Memory B cell (primary cell): ENCODE results near the gene ELMO1.

Experiments used
- ATAC-seq: fragments of 150-1000 bp; cut with Tn5 transposase; 2 replicates; pipeline ENCODE4 v1.10.0; 2021; ENCODE audit warnings: low read depth, mild to moderate bottlenecking, moderate library complexity
- DNase-seq, 2 donors: peaks; one replicate each; pipeline ENCODE4 v3.0.0; 2022; ENCODE audit warnings: low spot score in 2 of 2
- H3K27ac Mint-ChIP-seq: one replicate; pipeline ENCODE4 v1.8.0; 2022; ENCODE audit warnings: mild to moderate bottlenecking, moderate library complexity, mixed read lengths
- H3K27me3 Mint-ChIP-seq: one replicate; pipeline ENCODE4 v1.8.0; 2022; ENCODE audit warnings: mixed read lengths
- H3K36me3 Mint-ChIP-seq: one replicate; pipeline ENCODE4 v1.8.0; 2022; ENCODE audit warnings: mild to moderate bottlenecking, mixed read lengths
- H3K4me1 Mint-ChIP-seq: one replicate; pipeline ENCODE4 v1.8.0; 2022; ENCODE audit warnings: mixed read lengths
- H3K4me3 Mint-ChIP-seq: one replicate; pipeline ENCODE4 v1.8.0; 2022; ENCODE audit warnings: mild to moderate bottlenecking, moderate library complexity, mixed read lengths
- H3K9me3 Mint-ChIP-seq: one replicate; pipeline ENCODE4 v1.8.0; 2022; ENCODE audit warnings: mixed read lengths

Gene ELMO1

DNA sequence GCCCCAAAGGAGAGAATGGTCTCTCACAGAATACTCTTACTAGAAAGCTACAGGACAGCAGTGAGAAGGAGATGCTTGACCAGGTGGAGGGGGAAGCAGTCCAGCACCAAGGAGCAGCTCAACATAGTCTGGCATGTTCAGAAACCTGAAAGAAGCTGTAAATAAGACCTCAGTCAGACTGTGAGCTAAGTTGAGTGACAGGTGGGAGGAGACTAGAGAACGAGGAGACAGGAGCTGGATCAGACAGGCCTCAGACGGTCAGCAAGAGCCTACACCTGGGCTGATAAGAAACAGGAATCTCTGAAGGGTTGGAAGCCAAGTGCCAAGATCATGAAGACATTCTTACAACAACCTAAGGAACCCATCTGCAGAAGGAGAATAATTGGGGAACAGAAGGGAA, 54.5 kb downstream of the ELMO1 start:
- Mint-ChIP-seq H3K36me3 (peaks cover 8% of the 10 kb centered on the region), H3K4me3 (peak overlapping the region; percentile 33), H3K27ac (peak overlapping the region; percentile 88), H3K27me3 (no peaks in the 10 kb centered on the region), H3K9me3 (no peaks in the 10 kb centered on the region), H3K4me1 (peaks cover 72% of the 10 kb centered on the region)
- no peak for DNase-seq
- no peak for ATAC-seq

- peaks cover 8% of the 10 kb centered on the region for H3K36me3 Mint-ChIP-seq
- no peak overlapping the region for H3K4me3 Mint-ChIP-seq
- ATAC-seq (no peak), DNase-seq (no peak)
- H3K4me1 Mint-ChIP-seq, result peaks cover 66% of the 10 kb centered on the region
- no peaks in the 10 kb centered on the region for H3K9me3 Mint-ChIP-seq
- H3K27me3 Mint-ChIP-seq, result no peaks in the 10 kb centered on the region
- H3K27ac Mint-ChIP-seq, result peak overlapping the region; percentile 88
Measured at GRCh38 chr7:37393476-37393875, 55.2 kb downstream of the ELMO1 start.

DNA sequence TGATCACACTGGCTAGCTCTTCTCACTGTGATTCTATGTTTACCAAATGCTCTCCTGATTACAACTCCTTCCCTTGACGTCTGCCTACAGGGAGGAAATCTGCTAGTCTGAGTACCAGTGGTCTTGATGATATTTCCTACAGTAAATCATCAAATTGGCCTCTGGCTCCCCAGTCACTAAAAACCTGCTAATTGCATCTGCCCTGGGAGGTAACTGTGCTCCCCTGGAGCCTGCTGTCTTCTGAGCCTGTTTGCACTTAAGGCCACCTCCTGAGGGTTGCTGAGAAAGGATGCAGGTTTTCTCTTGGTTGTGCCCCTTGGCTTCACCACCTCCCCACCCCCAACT, 56.0 kb downstream of the ELMO1 start:
- no peak for DNase-seq
- Mint-ChIP-seq H3K36me3 (peaks cover 8% of the 10 kb centered on the region), H3K27me3 (no peaks in the 10 kb centered on the region), H3K4me1 (peaks cover 59% of the 10 kb centered on the region), H3K27ac (peak overlapping the region; percentile 65), H3K4me3 (peak overlapping the region; percentile 3), H3K9me3 (no peaks in the 10 kb centered on the region)
- no peak for ATAC-seq

- Mint-ChIP-seq H3K9me3 (no peaks in the 10 kb centered on the region), H3K36me3 (peaks cover 8% of the 10 kb centered on the region), H3K4me1 (peaks cover 55% of the 10 kb centered on the region), H3K4me3 (peak overlapping the region; percentile 3), H3K27me3 (no peaks in the 10 kb centered on the region), H3K27ac (peak overlapping the region; percentile 65)
- DNase-seq (peak in 1 of 2 donors; percentile 3), ATAC-seq (peak; percentile 64)
Measured at GRCh38 chr7:37391791-37392672, 56.6 kb downstream of the ELMO1 start.

DNA sequence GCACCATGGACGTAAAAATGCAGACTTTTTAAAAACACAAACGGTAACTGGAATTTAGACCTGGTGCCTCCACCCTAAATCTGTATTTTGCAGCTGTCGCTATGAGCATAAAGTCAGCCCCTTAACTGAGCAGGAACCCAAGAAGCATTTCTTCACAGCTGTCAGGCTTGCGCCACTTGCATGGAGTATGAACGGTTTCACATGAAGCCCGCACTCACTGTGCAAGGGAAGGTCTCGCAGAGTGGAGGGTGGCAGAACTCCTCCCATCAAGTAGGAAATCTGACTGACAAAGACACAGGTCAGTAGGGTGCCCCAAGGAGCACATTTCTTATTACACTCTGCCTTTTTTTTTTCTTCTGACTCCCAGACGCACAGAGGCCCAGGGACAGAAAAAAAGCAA, 58.5 kb downstream of the ELMO1 start:
- DNase-seq (no peak), ATAC-seq (no peak)
- H3K9me3 Mint-ChIP-seq, result no peaks in the 10 kb centered on the region
- no peak overlapping the region for H3K4me3 Mint-ChIP-seq
- H3K4me1 Mint-ChIP-seq, result peaks cover 48% of the 10 kb centered on the region
- no peaks in the 10 kb centered on the region for H3K27me3 Mint-ChIP-seq
- peaks cover 10% of the 10 kb centered on the region for H3K36me3 Mint-ChIP-seq
- no peak overlapping the region for H3K27ac Mint-ChIP-seq

DNA sequence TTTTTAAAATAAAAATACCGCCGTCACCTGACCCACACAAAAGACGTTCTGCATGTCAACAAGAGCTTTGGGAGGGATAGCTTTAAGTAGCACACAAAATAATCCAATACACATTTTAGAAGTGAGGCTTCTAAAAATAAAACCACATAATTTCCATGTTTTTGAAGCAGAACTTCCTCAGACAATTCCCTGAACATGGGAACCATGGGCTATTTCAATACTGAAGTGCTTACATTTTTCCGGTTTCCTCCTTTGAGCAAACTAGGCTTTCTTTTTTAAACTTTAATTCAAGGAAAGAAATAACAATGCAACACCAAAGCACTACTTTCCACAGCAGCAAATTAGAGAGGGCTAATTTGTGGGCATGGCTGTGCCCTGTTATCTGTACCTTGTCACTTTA, 59.9 kb downstream of the ELMO1 start:
- peaks cover 37% of the 10 kb centered on the region for H3K4me1 Mint-ChIP-seq
- peaks cover 6% of the 10 kb centered on the region for H3K36me3 Mint-ChIP-seq
- no peaks in the 10 kb centered on the region for H3K27me3 Mint-ChIP-seq
- ATAC-seq (no peak), DNase-seq (no peak)
- no peaks in the 10 kb centered on the region for H3K9me3 Mint-ChIP-seq
- no peak overlapping the region for H3K27ac Mint-ChIP-seq
- no peak overlapping the region for H3K4me3 Mint-ChIP-seq

- H3K36me3 Mint-ChIP-seq, result peaks cover 7% of the 10 kb centered on the region
- H3K4me3 Mint-ChIP-seq, result no peak overlapping the region
- H3K27me3 Mint-ChIP-seq, result no peaks in the 10 kb centered on the region
- no peaks in the 10 kb centered on the region for H3K9me3 Mint-ChIP-seq
- peaks cover 20% of the 10 kb centered on the region for H3K4me1 Mint-ChIP-seq
- DNase-seq (no peak), ATAC-seq (no peak)
- no peak overlapping the region for H3K27ac Mint-ChIP-seq
Measured at GRCh38 chr7:37385787-37386186, 62.9 kb downstream of the ELMO1 start.

DNA sequence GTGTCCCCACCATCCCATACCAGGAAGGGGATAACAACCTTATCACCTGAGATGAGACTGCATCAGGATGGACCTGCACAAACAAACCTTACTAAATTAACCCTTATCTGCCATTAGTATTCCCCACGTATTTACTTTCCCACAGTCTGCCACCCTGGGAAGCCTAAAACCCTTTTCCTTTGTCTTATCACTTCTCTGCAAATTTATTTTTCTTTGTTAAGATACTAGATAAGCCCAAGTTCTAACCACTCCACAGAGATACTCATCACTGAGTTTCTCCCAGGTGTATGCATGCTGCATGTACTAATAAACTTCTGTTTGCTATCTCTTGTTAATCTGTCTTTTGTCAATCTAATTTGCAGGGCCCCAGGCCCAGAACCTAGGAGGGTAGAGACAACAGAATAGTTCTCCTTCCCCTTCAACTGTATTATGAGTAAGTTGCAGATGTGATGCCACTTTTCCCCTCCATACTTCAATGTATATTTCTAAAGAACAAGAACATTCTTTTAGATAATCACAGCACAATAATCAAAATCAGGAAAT, 66.0 kb downstream of the ELMO1 start:
- no peak overlapping the region for H3K4me3 Mint-ChIP-seq
- peaks cover 17% of the 10 kb centered on the region for H3K36me3 Mint-ChIP-seq
- peaks cover 4% of the 10 kb centered on the region for H3K9me3 Mint-ChIP-seq
- DNase-seq (no peak), ATAC-seq (no peak)
- H3K4me1 Mint-ChIP-seq, result peaks cover 25% of the 10 kb centered on the region
- H3K27me3 Mint-ChIP-seq, result no peaks in the 10 kb centered on the region
- H3K27ac Mint-ChIP-seq, result no peak overlapping the region

- no peak overlapping the region for H3K4me3 Mint-ChIP-seq
- no peak overlapping the region for H3K27ac Mint-ChIP-seq
- H3K9me3 Mint-ChIP-seq, result peaks cover 12% of the 10 kb centered on the region
- H3K4me1 Mint-ChIP-seq, result peaks cover 22% of the 10 kb centered on the region
- DNase-seq, result no peak
- no peaks in the 10 kb centered on the region for H3K27me3 Mint-ChIP-seq
- H3K36me3 Mint-ChIP-seq, result peaks cover 27% of the 10 kb centered on the region
- ATAC-seq, result no peak
Measured at GRCh38 chr7:37380831-37381230, 67.8 kb downstream of the ELMO1 start.

- Mint-ChIP-seq H3K9me3 (peaks cover 12% of the 10 kb centered on the region), H3K27ac (peak overlapping the region; percentile 1), H3K4me3 (no peak overlapping the region), H3K36me3 (peaks cover 30% of the 10 kb centered on the region), H3K27me3 (no peaks in the 10 kb centered on the region), H3K4me1 (peaks cover 18% of the 10 kb centered on the region)
- DNase-seq (no peak), ATAC-seq (no peak)
Measured at GRCh38 chr7:37379546-37380277, 69.0 kb downstream of the ELMO1 start.

DNA sequence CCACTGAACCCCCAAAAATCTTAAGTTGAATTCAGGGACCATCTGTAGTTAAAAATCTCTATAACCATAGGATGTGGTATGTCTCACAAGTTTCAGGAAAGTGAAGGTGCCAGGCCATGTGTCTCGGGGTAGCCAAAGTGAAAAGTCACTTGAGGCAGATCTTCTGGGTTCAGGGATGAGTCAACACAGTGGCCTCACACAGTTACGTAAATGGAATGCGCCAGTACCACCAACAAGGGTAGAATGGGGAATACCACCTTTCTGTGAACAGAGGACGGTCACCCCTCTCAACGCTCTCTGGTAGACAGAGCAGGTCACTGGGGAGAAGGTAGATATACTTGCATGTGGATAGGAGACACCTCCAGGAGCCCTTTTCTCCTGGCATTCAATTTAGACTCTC, 71.4 kb downstream of the ELMO1 start:
- Mint-ChIP-seq H3K4me1 (peaks cover 19% of the 10 kb centered on the region), H3K36me3 (peaks cover 32% of the 10 kb centered on the region), H3K27ac (no peak overlapping the region), H3K4me3 (no peak overlapping the region), H3K9me3 (peaks cover 12% of the 10 kb centered on the region), H3K27me3 (no peaks in the 10 kb centered on the region)
- no peak for ATAC-seq
- no peak for DNase-seq

DNA sequence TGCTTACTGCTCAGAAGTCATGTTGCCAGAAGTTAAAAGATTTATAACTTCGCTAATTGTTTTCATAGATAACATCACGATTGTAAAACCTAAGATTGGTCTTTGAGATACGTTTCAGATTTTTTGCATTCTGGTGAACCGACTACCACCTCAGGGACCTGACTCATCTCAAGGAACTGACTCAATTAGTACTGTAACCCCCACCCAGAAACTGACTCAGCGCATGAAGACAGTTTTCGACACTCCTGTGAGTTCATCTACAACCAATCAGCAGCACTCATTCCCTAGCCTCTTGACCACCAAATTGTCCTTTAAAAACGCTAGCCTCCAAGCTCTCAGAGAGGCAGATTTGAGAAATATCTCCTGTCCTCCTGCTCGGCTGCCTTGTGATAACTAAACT, 72.3 kb downstream of the ELMO1 start:
- H3K4me3 Mint-ChIP-seq, result no peak overlapping the region
- H3K36me3 Mint-ChIP-seq, result peaks cover 31% of the 10 kb centered on the region
- H3K9me3 Mint-ChIP-seq, result peaks cover 12% of the 10 kb centered on the region
- no peak for DNase-seq
- peaks cover 20% of the 10 kb centered on the region for H3K4me1 Mint-ChIP-seq
- no peaks in the 10 kb centered on the region for H3K27me3 Mint-ChIP-seq
- H3K27ac Mint-ChIP-seq, result no peak overlapping the region
- no peak for ATAC-seq

DNA sequence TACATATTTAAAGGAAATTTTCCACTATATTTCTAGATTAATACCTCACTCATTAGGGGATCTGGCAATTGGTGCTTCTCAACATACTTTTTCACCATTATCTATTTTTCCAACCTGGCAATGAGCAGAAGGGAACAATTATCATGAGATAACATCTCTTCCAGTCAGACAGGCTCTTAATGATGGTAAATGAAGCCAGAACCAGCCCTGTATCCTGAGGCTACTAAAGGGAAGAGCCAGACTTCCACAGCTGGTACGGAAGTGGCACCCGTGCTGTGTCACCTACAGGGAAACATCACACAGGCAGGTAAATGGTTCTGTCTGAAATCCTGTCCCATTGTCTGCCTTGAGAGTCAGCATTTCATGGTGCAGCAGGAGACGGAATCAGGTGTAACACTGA, 75.9 kb downstream of the ELMO1 start:
- Mint-ChIP-seq H3K9me3 (peaks cover 8% of the 10 kb centered on the region), H3K36me3 (peaks cover 21% of the 10 kb centered on the region), H3K27me3 (no peaks in the 10 kb centered on the region), H3K27ac (no peak overlapping the region), H3K4me1 (peaks cover 18% of the 10 kb centered on the region), H3K4me3 (no peak overlapping the region)
- ATAC-seq (no peak), DNase-seq (no peak)

DNA sequence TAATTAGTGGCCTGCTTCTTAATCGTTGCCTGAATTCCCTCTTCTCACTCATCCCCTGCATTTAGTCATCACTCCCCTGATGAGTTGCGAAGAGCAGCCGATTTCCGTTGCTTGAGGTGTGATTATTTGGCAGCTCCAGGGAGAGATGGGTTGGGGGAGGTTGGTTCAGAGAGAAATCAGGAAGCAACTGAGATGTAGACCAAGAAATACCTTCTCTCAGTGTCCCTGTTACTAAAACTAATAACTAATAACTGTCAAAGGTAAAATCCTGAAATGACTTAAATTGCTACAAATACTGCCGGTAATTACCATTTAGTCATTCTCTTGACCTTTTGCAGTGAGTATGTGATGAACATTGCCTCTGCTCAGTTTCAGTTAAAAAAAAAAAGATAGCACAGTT, 76.9 kb downstream of the ELMO1 start:
- no peak for ATAC-seq
- Mint-ChIP-seq H3K27me3 (no peaks in the 10 kb centered on the region), H3K36me3 (peaks cover 19% of the 10 kb centered on the region), H3K9me3 (peaks cover 5% of the 10 kb centered on the region), H3K4me3 (no peak overlapping the region), H3K27ac (no peak overlapping the region), H3K4me1 (peaks cover 26% of the 10 kb centered on the region)
- DNase-seq, result no peak
